HL-60 (cell line): Measurements from ENCODE around the gene ZNF782.

Experiments used
- GABPA ChIP-seq: IDR thresholded peaks from 2 replicates; pipeline ENCODE4 v1.6.1; 2012; ENCODE audit warnings: low read depth
- POLR2AphosphoS5 ChIP-seq: IDR thresholded peaks from 2 replicates; pipeline ENCODE4 v1.6.1; 2012; ENCODE audit warnings: low read depth

DNA sequence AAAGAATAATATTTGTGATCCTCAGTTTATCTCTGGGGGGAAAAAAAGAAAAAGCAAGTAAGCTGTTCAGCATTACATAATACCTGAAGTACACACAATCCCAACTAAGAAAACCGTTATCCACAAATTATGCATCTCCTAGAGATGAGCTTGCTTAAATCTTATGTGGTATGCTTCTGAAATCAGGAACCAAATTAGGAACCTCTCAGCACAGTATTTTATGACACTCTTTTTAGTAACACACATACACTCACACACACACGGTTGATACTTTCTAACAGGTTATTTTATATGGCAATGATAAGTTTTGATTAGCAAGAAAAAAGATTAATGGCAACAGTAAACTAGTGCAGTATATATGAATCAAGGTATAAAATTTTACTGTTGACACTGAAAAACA lies 75.2 kb downstream of the ZNF782 start:
- TF ChIP-seq POLR2AphosphoS5 = no peak
- TF ChIP-seq GABPA = no peak
